Tibial nerve (tissue), 4 donors: Measurements from ENCODE around the gene DOK3. TPM values are rescaled to one million over a fixed set of nuclear protein-coding genes. Genes with fewer than 3 reads are reported as not detected.

Experiments
- DNase-seq, 2 donors: peaks; one replicate each; pipeline ENCODE4 v3.0.0-alpha.2; 2019; ENCODE audit warnings: low spot score in 2 of 2
- H3K27ac ChIP-seq, 4 donors: fragments of 200-600 bp; sonication (generic) in 3 of 4; one replicate each; pipeline ENCODE4 v1.5.1; 2017 to 2019; ENCODE audit warnings: mild to moderate bottlenecking in 1 of 4
- H3K27me3 ChIP-seq, 2 donors: fragments of 200-600 bp; sonication (generic) in 1 of 2; one replicate each; pipeline versions ENCODE4 v1.5.1 to v1.6.0; 2017 to 2019
- H3K36me3 ChIP-seq, 3 donors: fragments of 200-600 bp; sonication (generic); one replicate each; pipeline ENCODE4 v1.5.1; 2018 to 2019
- H3K4me1 ChIP-seq, 4 donors: fragments of 200-600 bp; sonication (generic) in 3 of 4; one replicate each; pipeline ENCODE4 v1.5.1; 2017 to 2019
- H3K4me3 ChIP-seq, 4 donors: fragments of 200-600 bp; sonication (generic) in 3 of 4; one replicate each; pipeline ENCODE4 v1.5.1; 2017 to 2019; ENCODE audit warnings: mild to moderate bottlenecking in 1 of 4, moderate library complexity in 1 of 4
- H3K9me3 ChIP-seq, 4 donors: fragments of 200-600 bp; sonication (generic) in 3 of 4; one replicate each; pipeline ENCODE4 v1.5.1; 2017 to 2019
- EP300 ChIP-seq, 2 donors: sonication (generic); formaldehyde crosslinking; IDR thresholded peaks; one replicate each; pipeline ENCODE4 v1.6.1; 2017; ENCODE audit warnings: antibody characterized with exemption in 2 of 2, mild to moderate bottlenecking in 1 of 2
- POLR2A ChIP-seq, 2 donors: fragments of 450-650 bp; IDR thresholded peaks; one replicate each; pipeline ENCODE4 v1.6.1; 2017; ENCODE audit warnings: antibody characterized with exemption in 2 of 2, mild to moderate bottlenecking in 2 of 2, moderate library complexity in 2 of 2
- WGBS, 2 donors: methylation state at CpG; one replicate each; pipeline ENCODE4 v1.1.5; 2018; 5-methylcytosine and 5-hydroxymethylcytosine counted together
- total RNA-seq, 4 donors: library from RNA; depleted of rRNA; stranded (reverse); fragments of >200 nt; gene quantifications; one replicate each; pipeline ENCODE4 v1.1.0, GENCODE V29; 2016
- TF ChIP-seq, protein P1 (sequence below), 5 experiments: fragments of 200-600 bp in 3 of 5; fragments of 450-650 bp in 2 of 5; sonication (generic) in 3 of 5; IDR thresholded peaks; one replicate each; pipeline ENCODE4 v1.5.1; 2016 to 2019; ENCODE audit warnings: antibody characterized with exemption in 5 of 5, mild to moderate bottlenecking in 3 of 5, moderate library complexity in 2 of 5

DOK3 gene
- total RNA-seq, 4 donors from 2014 or later: 7.8 to 20.1 (median 11.5) TPM

DNA sequence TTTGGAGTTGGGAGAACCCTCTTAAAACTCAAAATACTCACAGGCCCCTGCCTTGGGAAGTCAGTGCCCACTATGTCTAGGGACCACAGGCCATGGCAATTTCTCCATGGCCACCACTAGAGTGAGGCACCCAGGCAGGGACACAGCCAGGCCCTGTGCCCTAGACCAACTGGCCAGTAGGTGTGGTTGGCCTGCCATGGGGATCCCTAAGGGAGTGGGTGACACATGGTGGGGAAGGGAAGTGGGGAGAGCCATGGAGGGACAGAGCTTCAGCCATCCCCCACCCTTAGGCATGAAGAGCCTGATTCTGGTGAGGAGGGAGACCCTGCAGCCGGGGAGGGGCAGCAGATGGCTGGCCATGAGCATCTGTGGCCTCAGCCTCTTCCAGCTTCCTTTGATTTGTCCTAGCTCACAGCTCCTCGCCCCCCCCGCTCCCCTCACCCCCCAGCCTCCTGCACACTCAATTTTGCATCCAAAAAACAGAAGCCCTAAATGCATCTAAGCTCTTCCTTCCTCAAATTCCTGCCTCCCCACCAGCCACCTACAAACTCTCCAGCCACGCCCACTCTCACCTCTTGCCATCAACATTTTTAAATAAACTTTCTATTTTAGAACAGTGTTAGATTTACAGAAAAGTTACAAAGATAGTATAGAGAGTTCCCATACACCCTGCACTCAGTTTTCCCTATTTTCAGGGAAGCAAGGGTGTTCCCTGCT is 34.6 kb downstream of the DOK3 start:
- no peaks in the 10 kb centered on the region for H3K27me3 ChIP-seq
- no peaks in the 10 kb centered on the region for H3K36me3 ChIP-seq
- H3K4me3 ChIP-seq: no peak overlapping the region
- DNase-seq: no peak
- no peaks in the 10 kb centered on the region for H3K9me3 ChIP-seq
- H3K27ac ChIP-seq: peak overlapping the region in 2 of 4 donors; percentile 93 to 97
- 45 to 50% methylated on average over 4 of the region's 4 CpGs for WGBS, 2 donors
- TF ChIP-seq, protein P1, sequence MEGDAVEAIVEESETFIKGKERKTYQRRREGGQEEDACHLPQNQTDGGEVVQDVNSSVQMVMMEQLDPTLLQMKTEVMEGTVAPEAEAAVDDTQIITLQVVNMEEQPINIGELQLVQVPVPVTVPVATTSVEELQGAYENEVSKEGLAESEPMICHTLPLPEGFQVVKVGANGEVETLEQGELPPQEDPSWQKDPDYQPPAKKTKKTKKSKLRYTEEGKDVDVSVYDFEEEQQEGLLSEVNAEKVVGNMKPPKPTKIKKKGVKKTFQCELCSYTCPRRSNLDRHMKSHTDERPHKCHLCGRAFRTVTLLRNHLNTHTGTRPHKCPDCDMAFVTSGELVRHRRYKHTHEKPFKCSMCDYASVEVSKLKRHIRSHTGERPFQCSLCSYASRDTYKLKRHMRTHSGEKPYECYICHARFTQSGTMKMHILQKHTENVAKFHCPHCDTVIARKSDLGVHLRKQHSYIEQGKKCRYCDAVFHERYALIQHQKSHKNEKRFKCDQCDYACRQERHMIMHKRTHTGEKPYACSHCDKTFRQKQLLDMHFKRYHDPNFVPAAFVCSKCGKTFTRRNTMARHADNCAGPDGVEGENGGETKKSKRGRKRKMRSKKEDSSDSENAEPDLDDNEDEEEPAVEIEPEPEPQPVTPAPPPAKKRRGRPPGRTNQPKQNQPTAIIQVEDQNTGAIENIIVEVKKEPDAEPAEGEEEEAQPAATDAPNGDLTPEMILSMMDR (IDR thresholded peaks at IDR 0.05): no peak
- TF ChIP-seq POLR2A (IDR thresholded peaks at IDR 0.05) (no peak), EP300 (IDR thresholded peaks at IDR 0.05) (no peak)
- H3K4me1 ChIP-seq: peaks cover 0 to 86% (median 30%) of the 10 kb centered on the region in 4 donors

DNA sequence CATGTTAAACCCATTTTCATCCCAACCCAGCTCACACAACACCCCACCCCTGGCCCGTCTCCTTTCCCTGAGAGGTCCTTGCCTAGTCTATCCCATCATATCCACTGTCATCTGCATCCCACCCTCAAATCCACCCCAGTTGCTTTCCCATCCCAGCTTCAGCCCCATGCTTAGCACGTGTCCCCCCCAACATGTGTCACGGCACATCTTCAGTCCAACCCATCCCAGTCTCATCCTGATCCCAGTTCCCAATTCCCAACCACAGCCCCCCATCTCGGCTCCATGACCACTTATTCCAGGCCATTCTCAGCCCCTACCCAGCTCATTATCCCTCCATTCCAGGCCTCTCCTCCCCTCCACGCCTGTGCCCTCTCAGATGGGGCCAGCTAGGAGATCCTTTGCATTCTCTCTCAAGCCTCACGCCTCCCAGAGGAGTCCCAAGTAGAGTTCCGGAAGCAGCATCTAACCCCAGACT is 35.6 kb downstream of the DOK3 start:
- Histone ChIP-seq H3K4me3 (peak overlapping the region in 2 of 4 donors; percentile 69 to 74), H3K36me3 (no peaks in the 10 kb centered on the region), H3K27ac (peak overlapping the region; percentile 68 to 97 (median 88)), H3K9me3 (no peaks in the 10 kb centered on the region), H3K27me3 (no peaks in the 10 kb centered on the region), H3K4me1 (peaks cover 0 to 86% (median 30%) of the 10 kb centered on the region in 4 donors)
- TF ChIP-seq EP300 (IDR thresholded peaks at IDR 0.05) (no peak), POLR2A (IDR thresholded peaks at IDR 0.05) (no peak)
- TF ChIP-seq, protein P1 (IDR thresholded peaks at IDR 0.05): no peak
- DNase-seq: no peak
- 32 to 46% methylated on average over 7 of the region's 7 CpGs for WGBS, 2 donors

DNA sequence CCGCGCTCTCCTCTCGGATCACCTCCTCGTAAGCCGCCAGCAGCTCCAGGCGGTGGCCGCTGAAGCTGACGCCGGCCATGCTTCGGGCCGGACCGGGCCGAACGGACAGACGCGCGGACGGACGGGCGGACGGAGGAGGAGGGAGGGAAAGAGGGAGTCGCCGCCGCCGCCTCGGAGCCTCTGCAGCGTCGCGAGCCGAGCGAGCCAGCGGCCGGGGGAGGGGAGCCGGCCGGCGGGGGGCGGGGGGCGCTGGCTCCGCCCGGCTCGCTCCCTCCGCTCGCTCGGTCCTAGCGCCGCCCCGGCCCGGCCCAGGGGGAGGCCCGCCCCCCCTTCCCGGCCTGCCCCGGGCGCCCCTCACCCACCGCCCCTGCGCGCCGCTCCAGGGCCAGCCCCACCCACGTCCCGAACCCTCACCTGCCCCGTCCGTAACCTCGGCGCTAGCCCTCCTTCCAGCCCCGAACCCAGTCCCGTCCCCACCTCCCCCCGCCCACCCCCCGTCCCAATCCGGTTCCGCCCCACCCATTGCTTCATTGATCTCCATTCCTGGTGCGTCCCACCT is 36.1 kb downstream of the DOK3 start, which contains the start of gene DBN1:
Gene DBN1 (minus strand): TSS at position 192 of the 559 bp plus-strand sequence. CDS start 113 bp downstream, at position 79.
- Histone ChIP-seq H3K4me1 (peaks cover 0 to 86% (median 25%) of the 10 kb centered on the region in 4 donors), H3K36me3 (peaks cover 0 to under 1% (median 0%) of the 10 kb centered on the region in 3 donors), H3K4me3 (peak within 1 kb of the TSS; percentile 69 to 85 (median 76)), H3K27ac (peak within 1 kb of the TSS; percentile 68 to 97 (median 88)), H3K27me3 (no peaks in the 10 kb centered on the region), H3K9me3 (no peaks in the 10 kb centered on the region)
- TF ChIP-seq EP300 (IDR thresholded peaks at IDR 0.05) (no peak), POLR2A (IDR thresholded peaks at IDR 0.05) (no peak)
- TF ChIP-seq, protein P1 (IDR thresholded peaks at IDR 0.05): no peak
- DNase-seq: no peak
- 5% methylated on average over 10 to 22 of the region's 69 CpGs for WGBS, 2 donors

DNA sequence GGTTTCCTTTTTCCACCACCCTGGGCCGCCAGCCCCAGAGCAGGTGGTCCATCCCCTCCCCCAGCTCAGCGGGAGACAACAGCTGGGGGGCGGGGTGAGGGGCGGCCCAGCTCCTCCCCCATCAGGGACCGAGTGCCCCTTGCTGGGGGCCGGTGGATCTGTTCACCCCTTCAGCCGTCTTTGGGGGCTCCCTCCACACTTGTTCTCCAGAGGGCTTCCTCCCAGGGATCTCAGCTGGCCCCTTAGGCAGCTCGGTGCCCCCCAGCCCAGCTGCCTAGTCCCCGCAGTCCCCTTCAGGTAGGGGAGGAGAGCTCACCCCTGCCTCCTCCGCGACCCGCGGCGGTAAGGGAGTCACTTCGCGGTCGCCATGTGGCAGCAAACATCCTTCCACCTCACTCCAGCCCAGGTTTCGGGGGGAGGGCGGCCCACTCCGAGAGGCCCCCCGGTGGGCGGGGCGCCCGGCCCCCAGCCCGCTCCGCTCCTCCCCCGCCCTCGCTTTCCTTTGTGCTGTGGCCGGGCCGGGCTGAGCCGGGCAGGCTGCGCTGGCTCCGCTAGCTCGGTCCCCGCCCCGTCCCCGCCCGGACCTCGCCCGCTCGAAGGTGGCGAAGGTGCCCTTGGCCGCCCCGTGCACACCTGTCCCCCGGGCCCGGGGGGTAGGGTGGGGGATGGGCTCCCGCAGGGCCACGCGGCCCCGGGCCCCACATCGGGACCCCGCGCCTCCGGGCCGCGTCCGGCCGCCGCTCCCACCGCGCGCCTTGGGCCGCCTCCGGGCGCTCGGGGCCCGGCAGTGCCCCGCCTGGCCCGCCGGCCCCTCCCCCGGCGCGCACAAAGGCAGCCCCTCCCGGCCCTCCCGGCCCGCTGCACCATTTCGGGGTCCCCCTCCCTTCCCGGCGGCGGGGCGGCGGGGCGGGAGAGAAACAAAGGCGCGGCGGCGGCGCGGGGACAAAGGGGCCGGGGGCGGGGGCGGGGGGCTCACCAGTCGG is 36.9 kb downstream of the DOK3 start:
- WGBS, 2 donors: 1 to 8% methylated on average over 8 to 42 of the region's 93 CpGs
- Histone ChIP-seq H3K9me3 (no peaks in the 10 kb centered on the region), H3K4me1 (peaks cover 0 to 79% (median 23%) of the 10 kb centered on the region in 4 donors), H3K27ac (peak overlapping the region; percentile 68 to 97 (median 88)), H3K36me3 (peaks cover 0 to 8% (median 0%) of the 10 kb centered on the region in 3 donors), H3K4me3 (peak overlapping the region; percentile 69 to 85 (median 76)), H3K27me3 (no peaks in the 10 kb centered on the region)
- no peak for DNase-seq
- TF ChIP-seq, protein P1 (IDR thresholded peaks at IDR 0.05): no peak
- TF ChIP-seq POLR2A (IDR thresholded peaks at IDR 0.05) (no peak), EP300 (IDR thresholded peaks at IDR 0.05) (no peak)
